ENCODE data around the gene SNED1.

- TF ChIP-seq CTCF (conservative IDR thresholded peaks at IDR 0.05) (no peak), EZH2 (IDR thresholded peaks at IDR 0.05; ENCODE audit: low read depth) (no peak)
Observed at GRCh38 chr2:241094172-241094571, 95.8 kb downstream of the SNED1 start.

Measured in PC-9 (cell line).